Fibroblast of villous mesenchyme (primary cell): ENCODE measurements around the gene ADAMTSL1. TPM values are rescaled to one million over a fixed set of nuclear protein-coding genes. Genes with fewer than 3 reads are reported as not detected.
A peak's percentile ranks its signal among the peaks of the same experiment; 100 is the strongest.

Experiments used
- DNase-seq: peaks from one replicate; pipeline ENCODE4 v3.0.0-alpha.2; 2010; ENCODE audit warnings: low read depth
- H3K4me3 ChIP-seq: 2 replicates; pipeline ENCODE4 v1.5.1; 2011; ENCODE audit warnings: low read depth, mild to moderate bottlenecking, low read length
- CTCF ChIP-seq: IDR thresholded peaks from 2 replicates; pipeline ENCODE4 v1.5.1; 2012; ENCODE audit warnings: low read depth, mild to moderate bottlenecking, low read length; ENCODE audit not compliant: insufficient read depth
- total RNA-seq: library from RNA; depleted of rRNA; stranded (reverse); fragments of >200 nt; gene quantifications from 2 replicates; pipeline ENCODE4 v1.2.3, GENCODE V29; 2012

ADAMTSL1 gene
- total RNA-seq, 1 donor, result 3.0 TPM

GRCh38 chr9:18594837-18595236, 120.9 kb downstream of the ADAMTSL1 start:
- TF ChIP-seq CTCF, result no peak
- no peak for DNase-seq
- no peak overlapping the region for H3K4me3 ChIP-seq

- DNase-seq, result no peak
- TF ChIP-seq CTCF, result no peak
- no peak overlapping the region for H3K4me3 ChIP-seq
Observed at GRCh38 chr9:18595597-18595996, 121.6 kb downstream of the ADAMTSL1 start.

GRCh38 chr9:18596920-18597319, 123.0 kb downstream of the ADAMTSL1 start:
- H3K4me3 ChIP-seq, result no peak overlapping the region
- no peak for TF ChIP-seq CTCF
- DNase-seq, result peak; percentile 78

DNA sequence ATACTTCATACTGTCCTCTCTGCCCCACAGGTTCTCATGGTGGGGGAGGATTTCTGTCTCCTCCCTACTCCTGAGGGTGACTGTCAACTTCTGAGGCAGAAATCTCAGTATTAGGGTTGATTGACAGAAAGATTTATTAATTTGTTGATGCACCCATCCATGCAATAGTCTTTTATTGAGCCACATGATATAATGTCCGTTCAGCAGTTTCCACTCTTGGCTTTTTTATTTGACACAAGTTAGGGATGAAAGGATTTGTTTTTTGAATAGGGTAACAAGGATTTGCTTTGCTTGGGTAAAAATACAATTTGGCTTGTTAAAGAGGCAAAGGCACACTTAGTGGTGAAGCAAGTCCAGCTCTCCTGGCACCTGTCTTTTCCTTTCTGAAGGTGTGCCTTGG, 125.0 kb downstream of the ADAMTSL1 start:
- TF ChIP-seq CTCF, result no peak
- no peak for DNase-seq
- no peak overlapping the region for H3K4me3 ChIP-seq

GRCh38 chr9:18601026-18601425, 127.1 kb downstream of the ADAMTSL1 start:
- no peak for TF ChIP-seq CTCF
- DNase-seq, result no peak
- no peak overlapping the region for H3K4me3 ChIP-seq

DNA sequence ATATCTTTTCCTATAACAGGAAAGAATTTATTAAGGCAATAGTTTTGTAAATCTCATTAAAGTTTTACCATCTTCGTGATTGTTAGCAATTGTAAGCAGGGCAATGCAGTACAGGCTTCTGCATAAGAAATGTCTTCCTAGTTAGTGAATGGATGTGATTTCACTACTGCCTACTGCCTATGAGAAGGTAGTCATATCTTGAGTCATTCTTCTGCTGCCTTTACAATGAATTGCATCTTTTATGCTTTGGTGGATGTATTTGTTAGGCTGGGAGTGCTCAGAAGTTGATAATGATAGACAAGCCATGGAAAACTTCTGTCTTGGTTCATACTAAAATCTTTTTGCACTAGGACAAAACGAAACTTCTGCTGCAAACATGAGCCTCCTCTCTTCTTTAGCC, 128.0 kb downstream of the ADAMTSL1 start:
- no peak for TF ChIP-seq CTCF
- DNase-seq, result no peak
- H3K4me3 ChIP-seq, result no peak overlapping the region
